K562 (cell line): ENCODE data around the gene ANKS1B. TPM values are rescaled to one million over a fixed set of nuclear protein-coding genes. Genes with fewer than 3 reads are reported as not detected.

Experiments
- FOSL1 ChIP-seq: fragments of 200-800 bp; sonication (Bioruptor generic); conservative IDR thresholded peaks from 2 replicates; pipeline ENCODE4 v1.6.1; 2016; ENCODE audit warnings: missing genetic modification characterization, missing compliant biosample characterization
- MTA3 ChIP-seq: fragments of 450-650 bp; formaldehyde crosslinking; IDR thresholded peaks from 2 replicates; pipeline ENCODE4 v1.6.1; 2017; ENCODE audit warnings: mild to moderate bottlenecking, borderline replicate concordance
- RAD21 ChIP-seq, 2 experiments: fragments of 250-450 bp in 1 of 2; fragments of 450-650 bp in 1 of 2; sonication (Bioruptor Pico) in 1 of 2; formaldehyde crosslinking in 1 of 2; IDR thresholded peaks in 1 of 2; conservative IDR thresholded peaks in 1 of 2; 2 replicates each; pipeline versions ENCODE4 v1.4.0 to v1.8.0; 2020 to 2022; ENCODE audit warnings: mild to moderate bottlenecking in 2 of 2, moderate library complexity in 1 of 2
- SIN3A ChIP-seq, 2 experiments: fragments of 150-350 bp in 1 of 2; IDR thresholded peaks; 2 replicates each; pipeline ENCODE4 v1.6.1; 2011 to 2016; ENCODE audit warnings: borderline replicate concordance in 2 of 2, low read depth in 2 of 2, low read length in 2 of 2, mild to moderate bottlenecking in 2 of 2, moderate library complexity in 2 of 2; ENCODE audit not compliant: control insufficient read depth in 1 of 2
- polyA plus RNA-seq, 8 experiments: library from polyadenylated mRNA; depleted of rRNA in 4 of 8; stranded (reverse) in 5 of 8; unstranded in 3 of 8; fragments of >200 nt; fragmentation: Nextera tagmentation in 2 of 8; fragmentation: Illumina TruSeq in 1 of 8; extraction: Ambion mirVana in 2 of 8; extraction: Trizol in 1 of 8; gene quantifications; 2 replicates each; pipeline versions ENCODE4 v1.2.1 to v1.2.3, GENCODE V29; 2011 to 2014; ENCODE audit warnings: inconsistent platforms in 1 of 8, missing spikeins in 1 of 8
- total RNA-seq, 7 experiments: library from RNA; depleted of rRNA in 6 of 7; stranded (reverse); fragments of >200 nt in 6 of 7; fragmentation: Illumina TruSeq in 2 of 7; extraction: Trizol in 2 of 7; gene quantifications; 2 replicates each; pipeline versions ENCODE4 v1.2.1 to v1.2.3, GENCODE V29; 2011 to 2021; ENCODE audit warnings: low replicate concordance in 1 of 7
- TF ChIP-seq, protein P1 (sequence below): sonication (generic); formaldehyde crosslinking; IDR thresholded peaks from 2 replicates; pipeline ENCODE4 v1.8.1; 2023; ENCODE audit warnings: missing genetic modification reagents, mild to moderate bottlenecking, borderline replicate concordance
- TF ChIP-seq, protein P2 (sequence below), 3 experiments: IDR thresholded peaks in 2 of 3; conservative IDR thresholded peaks in 1 of 3; 2 replicates each; pipeline ENCODE4 v1.5.1; 2011 to 2012; ENCODE audit warnings: low read length in 3 of 3, mild to moderate bottlenecking in 3 of 3, control low read depth in 2 of 3, improper control_type of control experiment in 1 of 3, inconsistent platforms in 1 of 3, low read depth in 1 of 3, mixed read lengths in 1 of 3, moderate library complexity in 1 of 3; ENCODE audit not compliant: insufficient read depth in 2 of 3

ANKS1B gene
- total and polyA plus RNA-seq, 9 of the 15 experiments (the other 6 are each of a cell fraction or from before 2014, with no cell fraction given) = 0.04 to 0.47 (median 0.28) TPM; not detected in 4

DNA sequence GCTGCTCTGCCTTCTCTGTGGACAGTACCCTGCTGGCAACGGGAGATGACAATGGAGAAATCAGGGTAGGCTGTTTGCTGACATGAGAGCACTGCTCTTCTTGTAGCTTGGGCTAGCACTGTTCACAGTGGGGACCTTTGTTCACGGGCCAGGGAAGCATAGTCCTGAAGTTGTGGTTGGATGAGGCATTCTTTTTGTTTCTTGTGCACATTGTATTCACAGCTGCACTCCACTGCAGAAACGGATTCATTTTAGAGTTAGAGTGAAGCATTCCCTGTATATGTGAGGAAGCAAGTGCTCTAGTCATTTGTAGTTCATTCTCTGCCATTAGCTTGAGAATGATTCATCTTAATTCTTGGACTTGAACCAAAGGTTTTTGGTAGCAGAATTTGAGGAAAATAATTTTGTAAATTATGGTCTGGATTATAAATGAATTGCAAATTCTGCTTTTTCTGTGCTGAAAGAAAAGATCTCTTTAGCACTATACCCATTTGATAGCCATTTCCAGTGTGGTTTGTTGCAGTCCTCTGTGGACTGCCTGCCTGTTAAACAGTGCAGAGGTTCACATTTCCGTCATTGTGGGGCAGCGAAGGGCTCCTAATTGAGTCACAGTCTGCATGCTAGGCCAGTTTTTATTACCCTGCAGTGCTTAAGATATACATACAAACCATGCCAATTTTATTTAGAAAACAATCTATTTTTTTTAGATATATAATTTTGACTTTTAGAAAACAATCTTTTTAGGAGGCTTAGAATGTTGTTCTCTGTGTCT, 1259.1 kb downstream of the ANKS1B start (continued):
- TF ChIP-seq, protein P1, sequence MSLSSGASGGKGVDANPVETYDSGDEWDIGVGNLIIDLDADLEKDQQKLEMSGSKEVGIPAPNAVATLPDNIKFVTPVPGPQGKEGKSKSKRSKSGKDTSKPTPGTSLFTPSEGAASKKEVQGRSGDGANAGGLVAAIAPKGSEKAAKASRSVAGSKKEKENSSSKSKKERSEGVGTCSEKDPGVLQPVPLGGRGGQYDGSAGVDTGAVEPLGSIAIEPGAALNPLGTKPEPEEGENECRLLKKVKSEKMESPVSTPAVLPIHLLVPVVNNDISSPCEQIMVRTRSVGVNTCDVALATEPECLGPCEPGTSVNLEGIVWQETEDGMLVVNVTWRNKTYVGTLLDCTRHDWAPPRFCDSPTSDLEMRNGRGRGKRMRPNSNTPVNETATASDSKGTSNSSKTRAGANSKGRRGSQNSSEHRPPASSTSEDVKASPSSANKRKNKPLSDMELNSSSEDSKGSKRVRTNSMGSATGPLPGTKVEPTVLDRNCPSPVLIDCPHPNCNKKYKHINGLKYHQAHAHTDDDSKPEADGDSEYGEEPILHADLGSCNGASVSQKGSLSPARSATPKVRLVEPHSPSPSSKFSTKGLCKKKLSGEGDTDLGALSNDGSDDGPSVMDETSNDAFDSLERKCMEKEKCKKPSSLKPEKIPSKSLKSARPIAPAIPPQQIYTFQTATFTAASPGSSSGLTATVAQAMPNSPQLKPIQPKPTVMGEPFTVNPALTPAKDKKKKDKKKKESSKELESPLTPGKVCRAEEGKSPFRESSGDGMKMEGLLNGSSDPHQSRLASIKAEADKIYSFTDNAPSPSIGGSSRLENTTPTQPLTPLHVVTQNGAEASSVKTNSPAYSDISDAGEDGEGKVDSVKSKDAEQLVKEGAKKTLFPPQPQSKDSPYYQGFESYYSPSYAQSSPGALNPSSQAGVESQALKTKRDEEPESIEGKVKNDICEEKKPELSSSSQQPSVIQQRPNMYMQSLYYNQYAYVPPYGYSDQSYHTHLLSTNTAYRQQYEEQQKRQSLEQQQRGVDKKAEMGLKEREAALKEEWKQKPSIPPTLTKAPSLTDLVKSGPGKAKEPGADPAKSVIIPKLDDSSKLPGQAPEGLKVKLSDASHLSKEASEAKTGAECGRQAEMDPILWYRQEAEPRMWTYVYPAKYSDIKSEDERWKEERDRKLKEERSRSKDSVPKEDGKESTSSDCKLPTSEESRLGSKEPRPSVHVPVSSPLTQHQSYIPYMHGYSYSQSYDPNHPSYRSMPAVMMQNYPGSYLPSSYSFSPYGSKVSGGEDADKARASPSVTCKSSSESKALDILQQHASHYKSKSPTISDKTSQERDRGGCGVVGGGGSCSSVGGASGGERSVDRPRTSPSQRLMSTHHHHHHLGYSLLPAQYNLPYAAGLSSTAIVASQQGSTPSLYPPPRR (CRISPR knock-in tag) = no peak
- no peak for TF ChIP-seq FOSL1
- peak; percentile 43 to 67 for TF ChIP-seq RAD21 (CRISPR knock-in tag; conservative IDR thresholded peaks at IDR 0.05 in 1 of 2, IDR thresholded peaks at IDR 0.05 in 1 of 2)
- TF ChIP-seq, protein P2, sequence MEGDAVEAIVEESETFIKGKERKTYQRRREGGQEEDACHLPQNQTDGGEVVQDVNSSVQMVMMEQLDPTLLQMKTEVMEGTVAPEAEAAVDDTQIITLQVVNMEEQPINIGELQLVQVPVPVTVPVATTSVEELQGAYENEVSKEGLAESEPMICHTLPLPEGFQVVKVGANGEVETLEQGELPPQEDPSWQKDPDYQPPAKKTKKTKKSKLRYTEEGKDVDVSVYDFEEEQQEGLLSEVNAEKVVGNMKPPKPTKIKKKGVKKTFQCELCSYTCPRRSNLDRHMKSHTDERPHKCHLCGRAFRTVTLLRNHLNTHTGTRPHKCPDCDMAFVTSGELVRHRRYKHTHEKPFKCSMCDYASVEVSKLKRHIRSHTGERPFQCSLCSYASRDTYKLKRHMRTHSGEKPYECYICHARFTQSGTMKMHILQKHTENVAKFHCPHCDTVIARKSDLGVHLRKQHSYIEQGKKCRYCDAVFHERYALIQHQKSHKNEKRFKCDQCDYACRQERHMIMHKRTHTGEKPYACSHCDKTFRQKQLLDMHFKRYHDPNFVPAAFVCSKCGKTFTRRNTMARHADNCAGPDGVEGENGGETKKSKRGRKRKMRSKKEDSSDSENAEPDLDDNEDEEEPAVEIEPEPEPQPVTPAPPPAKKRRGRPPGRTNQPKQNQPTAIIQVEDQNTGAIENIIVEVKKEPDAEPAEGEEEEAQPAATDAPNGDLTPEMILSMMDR (IDR thresholded peaks at IDR 0.05 in 2 of 3, conservative IDR thresholded peaks at IDR 0.05 in 1 of 3; ENCODE audit: insufficient read depth in 2 of 3, low read depth in 1 of 3, low read length in 3 of 3) = peak; percentile 46 to 61 (median 52); a peak in 5 of 6 replicates
- TF ChIP-seq MTA3 = no peak
- no peak for TF ChIP-seq SIN3A (IDR thresholded peaks at IDR 0.05; ENCODE audit: borderline replicate concordance in 2 of 2, control insufficient read depth in 1 of 2, low read depth in 2 of 2, low read length in 2 of 2)
